B cell (primary cell): Measurements from ENCODE around the gene CALCOCO1. TPM values are rescaled to one million over a fixed set of nuclear protein-coding genes. Genes with fewer than 3 reads are reported as not detected.

ENCODE experiments used
- ATAC-seq: fragments of 200-7000 bp; cut with Tn5 transposase; one replicate; pipeline ENCODE4 v1.10.0; 2021; ENCODE audit warnings: low read depth, mild to moderate bottlenecking, moderate number of reproducible peaks, moderate library complexity
- CTCF ChIA-PET: fragments of 350-600 bp; sonication (Branson Sonifier 250); formaldehyde crosslinking; loops from one replicate; lab custom pipeline; 2021; ENCODE audit warnings: antibody characterized with exemption, inconsistent platforms; lab: Charles Lee
- POLR2A ChIA-PET: fragments of 350-600 bp; sonication (Branson Sonifier 250); formaldehyde crosslinking; loops from one replicate; lab custom pipeline; 2021; ENCODE audit warnings: antibody characterized with exemption; lab: Charles Lee
- DNase-seq: peaks from one replicate; pipeline ENCODE4 v3.0.0; 2013
- H2AFZ ChIP-seq: 2 replicates; pipeline ENCODE4 v1.6.1; 2012; ENCODE audit warnings: mild to moderate bottlenecking, low read depth, low read length; ENCODE audit not compliant: insufficient read depth, poor library complexity, severe bottlenecking
- H3K27ac ChIP-seq, 2 donors: 1 replicate in 1 of 2; 2 replicates in 1 of 2; pipeline ENCODE4 v1.5.1; 2012 to 2013; ENCODE audit warnings: low read length in 2 of 2, mild to moderate bottlenecking in 2 of 2, moderate library complexity in 1 of 2
- H3K27me3 ChIP-seq, 4 experiments: fragments of 200-600 bp in 1 of 4; sonication (generic) in 1 of 4; replicated peaks in 1 of 4; 1 replicate in 2 of 4; 2 replicates in 2 of 4; pipeline versions ENCODE4 v1.6.1 to v1.7.0; 2013 to 2016; ENCODE audit warnings: low read length in 3 of 4, mild to moderate bottlenecking in 2 of 4, mixed read lengths in 1 of 4, moderate library complexity in 1 of 4; ENCODE audit not compliant: insufficient read depth in 4 of 4, control insufficient read depth in 3 of 4; ENCODE audit errors: control extremely low read depth in 1 of 4
- H3K36me3 ChIP-seq, 2 experiments: replicated peaks in 1 of 2; 1 replicate in 1 of 2; 2 replicates in 1 of 2; pipeline versions ENCODE4 v1.6.1 to v1.7.1; 2013; ENCODE audit warnings: low read length in 1 of 2; ENCODE audit not compliant: insufficient read depth in 2 of 2, control insufficient read depth in 1 of 2; ENCODE audit errors: control extremely low read depth in 1 of 2, extremely low read depth in 1 of 2
- H3K4me1 ChIP-seq, 2 donors: fragments of 200-600 bp in 1 of 2; sonication (generic) in 1 of 2; 1 replicate in 1 of 2; 2 replicates in 1 of 2; pipeline versions ENCODE4 v1.5.1 to v1.6.1; 2013 to 2017; ENCODE audit warnings: low read length in 2 of 2; ENCODE audit not compliant: control insufficient read depth in 2 of 2, insufficient read depth in 2 of 2
- H3K4me2 ChIP-seq: replicated peaks from 2 replicates; pipeline ENCODE3; 2012; ENCODE audit warnings: mild to moderate bottlenecking, low read depth, low read length; ENCODE audit not compliant: poor library complexity, severe bottlenecking
- H3K4me3 ChIP-seq, 5 experiments: fragments of 200-600 bp in 1 of 5; sonication (generic) in 1 of 5; 1 replicate in 3 of 5; 2 replicates in 2 of 5; pipeline versions ENCODE4 v1.5.1 to v1.7.0; 2011 to 2016; ENCODE audit warnings: low read length in 4 of 5, mild to moderate bottlenecking in 4 of 5, low read depth in 2 of 5, control low read depth in 1 of 5, moderate library complexity in 1 of 5; ENCODE audit not compliant: insufficient read depth in 1 of 5; ENCODE audit errors: control extremely low read depth in 1 of 5, extremely low read depth in 1 of 5
- H3K79me2 ChIP-seq: fragments of 200-600 bp; sonication (generic); one replicate; pipeline ENCODE4 v1.6.0; 2016; ENCODE audit warnings: low read length; ENCODE audit not compliant: control insufficient read depth, insufficient read depth
- H3K9ac ChIP-seq: fragments of 200-600 bp; sonication (generic); 2 replicates; pipeline ENCODE4 v1.6.1; 2017; ENCODE audit warnings: mild to moderate bottlenecking, low read length, moderate library complexity
- H3K9me3 ChIP-seq, 3 donors: one replicate each; pipeline versions ENCODE4 v1.6.1 to v1.7.1; 2013; ENCODE audit warnings: low read length in 2 of 3; ENCODE audit not compliant: control insufficient read depth in 2 of 3, insufficient read depth in 1 of 3; ENCODE audit errors: control extremely low read depth in 1 of 3
- H4K20me1 ChIP-seq: 2 replicates; pipeline ENCODE4 v1.6.0; 2012; ENCODE audit warnings: mild to moderate bottlenecking, low read length; ENCODE audit not compliant: insufficient read depth, control insufficient read depth, poor library complexity, severe bottlenecking
- H3K27ac Mint-ChIP-seq: one replicate; pipeline ENCODE4 v1.8.0; 2021; ENCODE audit warnings: mixed read lengths
- H3K27me3 Mint-ChIP-seq: one replicate; pipeline ENCODE4 v1.8.0; 2021; ENCODE audit warnings: mixed read lengths
- H3K4me1 Mint-ChIP-seq: one replicate; pipeline ENCODE4 v1.8.0; 2021; ENCODE audit warnings: mixed read lengths
- H3K4me3 Mint-ChIP-seq: one replicate; pipeline ENCODE4 v1.8.0; 2021; ENCODE audit warnings: mixed read lengths
- H3K9me3 Mint-ChIP-seq: one replicate; pipeline ENCODE4 v1.8.0; 2022; ENCODE audit warnings: mixed read lengths; ENCODE audit not compliant: insufficient read depth
- CTCF ChIP-seq: fragments of 200-600 bp; IDR thresholded peaks from one replicate; pipeline ENCODE4 v1.8.0; 2022; ENCODE audit warnings: antibody characterized with exemption, mild to moderate bottlenecking
- EZH2 ChIP-seq: IDR thresholded peaks from 2 replicates; pipeline ENCODE4 v1.6.1; 2012; ENCODE audit warnings: borderline replicate concordance, low read depth, mild to moderate bottlenecking, moderate library complexity, low read length; ENCODE audit not compliant: insufficient read depth, poor library complexity, severe bottlenecking
- WGBS: methylation state at CpG from one replicate; pipeline ENCODE4 v1.1.5; 2013; ENCODE audit warnings: missing lambda C conversion rate; ENCODE audit not compliant: insufficient coverage; 5-methylcytosine and 5-hydroxymethylcytosine counted together
- intact Hi-C: fragments of 100-400 bp; cut with micrococcal nuclease; formaldehyde crosslinking; loops from one replicate; pipeline ENCODE4 v1.10.0; 2022
- polyA plus RNA-seq: library from polyadenylated mRNA; depleted of rRNA; stranded (reverse); fragments of >200 nt; gene quantifications from 2 replicates; pipeline ENCODE4 v1.2.3, GENCODE V29; 2012
- total RNA-seq, 2 donors: library from RNA; stranded (reverse); fragments of 120-200 nt in 1 of 2; gene quantifications; 1 replicate in 1 of 2; 2 replicates in 1 of 2; pipeline versions ENCODE4 v1.2.3 to v1.2.4, GENCODE V29; 2013 to 2022

The CALCOCO1 gene
- total and polyA plus RNA-seq, 2 donors (not counting 1 experiment from before 2014, with no cell fraction given) = 169 to 179 TPM

- H3K27me3 ChIP-seq = peaks cover 0 to 28% (median 12%) of the 10 kb centered on the region in 4 experiments
- Mint-ChIP-seq H3K4me1 (peaks cover 15% of the 10 kb centered on the region), H3K9me3 (no peaks in the 10 kb centered on the region), H3K4me3 (no peak within 1 kb of the TSS), H3K27me3 (peaks cover 12% of the 10 kb centered on the region), H3K27ac (no peak within 1 kb of the TSS)
- H3K4me3 ChIP-seq = peak within 1 kb of the TSS in 4 of 5 experiments; percentile 49 to 72 (median 64)
- ChIA-PET CTCF (interaction anchor here (0.9 to 12.0 kb wide), 6 partner anchors 9 to 76 kb away, joined by 3 to 191 read pairs (median 4); partner anchors contain the start of genes ATP5MC2 and CALCOCO1), POLR2A (no interaction called here)
- H3K9ac ChIP-seq = peak within 1 kb of the TSS; percentile 68
- H3K36me3 ChIP-seq = no peaks in the 10 kb centered on the region
- TF ChIP-seq CTCF (peak; percentile 17), EZH2 (no peak)
- no peaks in the 10 kb centered on the region for H3K9me3 ChIP-seq
- ATAC-seq (peak; percentile 52), DNase-seq (peak; percentile 75)
- peak within 1 kb of the TSS; percentile 79 for H2AFZ ChIP-seq
- peak within 1 kb of the TSS; percentile 97 for H3K4me2 ChIP-seq
- H3K4me1 ChIP-seq = peaks cover 74 to 83% of the 10 kb centered on the region in 2 donors
- H3K79me2 ChIP-seq = no peaks in the 10 kb centered on the region
- H3K27ac ChIP-seq = peak within 1 kb of the TSS in 1 of 2 donors; percentile 6
- 1% methylated on average over 71 of the region's 76 CpGs for WGBS
- intact Hi-C loops = loop anchor here (1.0 to 10.0 kb wide), 3 partner anchors 24 to 747 kb away; partner anchors contain the start of genes CALCOCO1 and EIF4B
- H4K20me1 ChIP-seq = no peaks in the 10 kb centered on the region
These were observed 24.3 kb upstream of the CALCOCO1 start, which contains the start of gene CISTR for GRCh38 chr12:53751336-53752191. TSS of gene CISTR (minus strand) at chr12:53751979.
